ENCODE results near the gene DOC2B.

Gene DOC2B

DNA sequence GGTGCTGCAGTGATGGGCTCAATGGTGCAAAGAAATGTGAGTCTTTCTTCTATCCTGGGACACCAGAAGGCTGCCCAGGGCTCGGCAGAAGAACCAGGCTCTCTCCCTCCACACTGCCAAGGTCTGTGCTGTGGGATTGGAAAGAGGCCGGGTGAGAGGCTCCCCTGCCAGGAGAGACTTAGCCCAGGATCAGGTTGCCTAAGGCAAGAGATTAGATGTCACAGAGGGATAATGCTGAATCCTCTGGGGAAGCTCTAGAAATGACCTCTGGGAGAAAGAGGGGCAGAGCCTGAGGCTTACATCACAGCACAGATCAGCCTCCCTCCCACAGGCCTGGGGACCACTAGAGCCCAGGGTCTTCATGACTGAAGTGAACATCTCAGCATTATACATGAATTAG lies 5.7 kb upstream of the DOC2B start:
- ChIA-PET POLR2A (no interaction called here), CTCF (interaction anchor here (1.0 kb wide), 1 partner anchor 46 kb away, joined by 4 read pairs; no protein-coding TSS in a partner anchor)
- no peaks in the 10 kb centered on the region for H3K36me3 ChIP-seq (ENCODE audit: control insufficient read depth in 4 of 4, insufficient read depth in 4 of 4, low read length in 3 of 4)
- no peaks in the 10 kb centered on the region for H3K9me3 ChIP-seq (ENCODE audit: control extremely low read depth in 1 of 5, control insufficient read depth in 4 of 5, insufficient read depth in 2 of 5, low read depth in 1 of 5, low read length in 4 of 5)
- H3K4me1 ChIP-seq (ENCODE audit: control extremely low read depth in 1 of 4, control insufficient read depth in 4 of 4, insufficient read depth in 4 of 4, low read length in 3 of 4): peaks cover 0 to 22% (median 0%) of the 10 kb centered on the region in 4 experiments
- WGBS (ENCODE audit: insufficient coverage): no CpG with 5 or more reads among the region's 2 CpGs
- H3K4me3 ChIP-seq (ENCODE audit: control insufficient read depth in 1 of 7, extremely low read depth in 1 of 7, insufficient read depth in 4 of 7, low read depth in 2 of 7, low read length in 6 of 7): no peak overlapping the region
- no peak overlapping the region for H3K27ac ChIP-seq (ENCODE audit: insufficient read depth in 1 of 2, low read depth in 1 of 2, low read length in 2 of 2, poor library complexity in 1 of 2, severe bottlenecking in 2 of 2)
- no peak for DNase-seq
- H3K27me3 ChIP-seq (replicated peaks in 2 of 5; ENCODE audit: control insufficient read depth in 4 of 5, insufficient read depth in 5 of 5, low read length in 4 of 5): peaks cover 0 to 21% (median 15%) of the 10 kb centered on the region in 5 experiments

DNA sequence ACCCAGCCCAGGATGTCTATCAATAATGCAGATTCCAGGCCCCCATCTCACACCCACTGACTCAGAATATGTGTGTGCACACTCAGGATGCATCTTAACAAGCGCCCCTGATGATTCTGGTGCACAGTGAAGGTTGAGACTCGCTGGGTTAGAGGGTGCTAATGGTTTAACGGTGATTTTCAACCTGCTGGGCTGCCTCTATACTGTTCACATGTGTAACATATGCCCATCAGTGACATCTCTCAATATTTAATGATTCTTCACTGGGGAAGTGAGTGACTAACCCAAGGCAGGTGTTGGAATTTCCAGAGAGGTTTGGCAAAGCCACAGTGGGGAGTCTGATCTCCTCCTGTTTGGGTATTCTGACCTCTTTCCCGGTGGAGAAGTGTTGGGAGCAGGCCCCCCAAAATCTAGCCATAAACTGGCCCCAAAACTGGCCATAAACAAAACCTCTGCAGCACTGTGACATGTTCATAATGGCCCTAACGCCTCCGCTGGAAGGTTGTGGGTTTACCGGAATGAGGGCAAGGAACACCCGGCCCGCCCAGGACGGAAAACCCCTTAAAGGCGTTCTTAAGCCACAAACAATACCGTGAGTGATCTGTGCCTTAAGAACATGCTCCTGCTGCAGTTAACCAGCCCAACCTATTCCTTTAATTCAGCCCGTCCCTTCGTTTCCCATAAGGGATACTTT lies 4.1 kb upstream of the DOC2B start:
- H3K27ac ChIP-seq (ENCODE audit: insufficient read depth in 1 of 2, low read depth in 1 of 2, low read length in 2 of 2, poor library complexity in 1 of 2, severe bottlenecking in 2 of 2): no peak overlapping the region
- H3K27me3 ChIP-seq (replicated peaks in 2 of 5; ENCODE audit: control insufficient read depth in 4 of 5, insufficient read depth in 5 of 5, low read length in 4 of 5): peaks cover 0 to 30% (median 26%) of the 10 kb centered on the region in 5 experiments
- H3K36me3 ChIP-seq (ENCODE audit: control insufficient read depth in 4 of 4, insufficient read depth in 4 of 4, low read length in 3 of 4): no peaks in the 10 kb centered on the region
- peak in 2 of 3 donors; percentile 59 to 61 for DNase-seq
- WGBS (ENCODE audit: insufficient coverage): 45% methylated on average over 8 of the region's 14 CpGs
- H3K9me3 ChIP-seq (ENCODE audit: control extremely low read depth in 1 of 5, control insufficient read depth in 4 of 5, insufficient read depth in 2 of 5, low read depth in 1 of 5, low read length in 4 of 5): no peaks in the 10 kb centered on the region
- POLR2A ChIA-PET: no interaction called here
- H3K4me3 ChIP-seq (ENCODE audit: control insufficient read depth in 1 of 7, extremely low read depth in 1 of 7, insufficient read depth in 4 of 7, low read depth in 2 of 7, low read length in 6 of 7): no peak overlapping the region
- CTCF ChIA-PET: interaction anchor here (1.0 kb wide), 1 partner anchor 122 kb away, joined by 3 read pairs; no protein-coding TSS in a partner anchor
- H3K4me1 ChIP-seq (ENCODE audit: control extremely low read depth in 1 of 4, control insufficient read depth in 4 of 4, insufficient read depth in 4 of 4, low read length in 3 of 4): peaks cover 0 to 32% (median 5%) of the 10 kb centered on the region in 4 experiments

DNA sequence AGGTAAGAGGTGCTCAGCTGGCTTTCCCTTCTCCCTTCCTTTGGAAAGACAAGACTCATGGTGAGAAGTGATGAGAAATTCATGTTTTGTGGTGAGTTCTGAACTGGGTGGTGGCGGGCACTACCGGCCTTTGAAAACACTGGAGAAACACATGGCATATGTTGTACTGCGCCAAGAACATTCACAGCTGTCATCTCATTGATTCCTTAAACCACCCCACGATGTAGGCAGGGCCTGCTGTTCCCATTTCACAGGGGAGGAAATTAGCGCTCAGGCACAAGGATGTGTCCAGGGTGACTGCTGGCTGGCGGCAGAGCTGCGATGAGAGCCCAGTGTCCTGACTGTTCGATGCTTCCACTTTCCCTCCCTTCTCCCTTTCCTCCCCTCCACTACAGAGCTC lies 1.6 kb upstream of the DOC2B start:
- H3K36me3 ChIP-seq (ENCODE audit: control insufficient read depth in 4 of 4, insufficient read depth in 4 of 4, low read length in 3 of 4): no peaks in the 10 kb centered on the region
- peaks cover 0 to 41% (median 9%) of the 10 kb centered on the region in 4 experiments for H3K4me1 ChIP-seq (ENCODE audit: control extremely low read depth in 1 of 4, control insufficient read depth in 4 of 4, insufficient read depth in 4 of 4, low read length in 3 of 4)
- H3K4me3 ChIP-seq (ENCODE audit: control insufficient read depth in 1 of 7, extremely low read depth in 1 of 7, insufficient read depth in 4 of 7, low read depth in 2 of 7, low read length in 6 of 7): no peak overlapping the region
- ChIA-PET POLR2A (no interaction called here), CTCF (interaction anchor here (0.7 to 2.1 kb wide), 5 partner anchors 9 to 126 kb away, joined by 3 to 6 read pairs (median 4); no protein-coding TSS in a partner anchor)
- H3K27me3 ChIP-seq (replicated peaks in 2 of 5; ENCODE audit: control insufficient read depth in 4 of 5, insufficient read depth in 5 of 5, low read length in 4 of 5): peaks cover 0 to 56% (median 36%) of the 10 kb centered on the region in 5 experiments
- DNase-seq: no peak
- no peak overlapping the region for H3K27ac ChIP-seq (ENCODE audit: insufficient read depth in 1 of 2, low read depth in 1 of 2, low read length in 2 of 2, poor library complexity in 1 of 2, severe bottlenecking in 2 of 2)
- 97% methylated on average over 7 of the region's 8 CpGs for WGBS (ENCODE audit: insufficient coverage)
- H3K9me3 ChIP-seq (ENCODE audit: control extremely low read depth in 1 of 5, control insufficient read depth in 4 of 5, insufficient read depth in 2 of 5, low read depth in 1 of 5, low read length in 4 of 5): no peaks in the 10 kb centered on the region

DNA sequence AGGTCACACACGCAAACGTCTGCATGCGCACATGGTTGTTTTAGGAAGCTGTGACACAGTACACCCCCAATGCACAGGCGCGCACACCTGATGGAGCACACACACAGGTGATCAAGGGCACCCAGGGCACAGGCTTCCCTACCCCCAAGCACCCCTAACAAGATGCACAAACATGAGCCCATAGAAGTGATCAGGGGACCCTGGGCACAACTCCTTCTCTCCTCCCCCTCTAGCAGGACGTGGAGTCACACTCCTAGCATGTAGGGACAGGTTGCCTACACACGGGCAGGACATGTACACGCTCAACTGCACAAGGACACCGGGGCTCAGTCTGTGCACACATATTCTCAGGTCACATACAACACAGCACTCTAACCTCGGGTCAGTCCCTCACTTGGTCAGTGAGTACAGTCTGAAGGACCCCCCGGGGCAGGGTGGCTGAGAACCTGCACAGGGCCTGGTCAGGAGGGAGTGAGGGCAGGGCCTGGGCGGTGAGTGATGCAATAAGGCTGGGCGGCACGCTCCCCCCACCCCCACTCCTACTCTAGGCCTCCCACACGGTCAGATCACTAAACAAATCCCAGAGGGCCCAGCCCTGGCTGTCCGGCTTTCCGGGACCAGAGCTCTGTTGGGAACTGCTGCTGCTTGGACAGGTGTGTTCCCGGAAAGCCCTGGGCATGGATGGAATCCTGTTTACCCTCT lies 751 bp upstream of the DOC2B start:
- peaks cover 0 to 41% (median 9%) of the 10 kb centered on the region in 4 experiments for H3K4me1 ChIP-seq (ENCODE audit: control extremely low read depth in 1 of 4, control insufficient read depth in 4 of 4, insufficient read depth in 4 of 4, low read length in 3 of 4)
- H3K9me3 ChIP-seq (ENCODE audit: control extremely low read depth in 1 of 5, control insufficient read depth in 4 of 5, insufficient read depth in 2 of 5, low read depth in 1 of 5, low read length in 4 of 5): no peaks in the 10 kb centered on the region
- H3K4me3 ChIP-seq (ENCODE audit: control insufficient read depth in 1 of 7, extremely low read depth in 1 of 7, insufficient read depth in 4 of 7, low read depth in 2 of 7, low read length in 6 of 7): peak overlapping the region in 4 of 7 experiments; percentile 34 to 65 (median 56)
- ChIA-PET POLR2A (no interaction called here), CTCF (interaction anchor here (0.7 to 2.1 kb wide), 3 partner anchors 9 to 127 kb away, joined by 3 to 4 read pairs (median 4); no protein-coding TSS in a partner anchor)
- peaks cover 0 to 64% (median 34%) of the 10 kb centered on the region in 5 experiments for H3K27me3 ChIP-seq (replicated peaks in 2 of 5; ENCODE audit: control insufficient read depth in 4 of 5, insufficient read depth in 5 of 5, low read length in 4 of 5)
- DNase-seq: no peak
- 82% methylated on average over 10 of the region's 18 CpGs for WGBS (ENCODE audit: insufficient coverage)
- H3K27ac ChIP-seq (ENCODE audit: insufficient read depth in 1 of 2, low read depth in 1 of 2, low read length in 2 of 2, poor library complexity in 1 of 2, severe bottlenecking in 2 of 2): no peak overlapping the region
- no peaks in the 10 kb centered on the region for H3K36me3 ChIP-seq (ENCODE audit: control insufficient read depth in 4 of 4, insufficient read depth in 4 of 4, low read length in 3 of 4)

DNA sequence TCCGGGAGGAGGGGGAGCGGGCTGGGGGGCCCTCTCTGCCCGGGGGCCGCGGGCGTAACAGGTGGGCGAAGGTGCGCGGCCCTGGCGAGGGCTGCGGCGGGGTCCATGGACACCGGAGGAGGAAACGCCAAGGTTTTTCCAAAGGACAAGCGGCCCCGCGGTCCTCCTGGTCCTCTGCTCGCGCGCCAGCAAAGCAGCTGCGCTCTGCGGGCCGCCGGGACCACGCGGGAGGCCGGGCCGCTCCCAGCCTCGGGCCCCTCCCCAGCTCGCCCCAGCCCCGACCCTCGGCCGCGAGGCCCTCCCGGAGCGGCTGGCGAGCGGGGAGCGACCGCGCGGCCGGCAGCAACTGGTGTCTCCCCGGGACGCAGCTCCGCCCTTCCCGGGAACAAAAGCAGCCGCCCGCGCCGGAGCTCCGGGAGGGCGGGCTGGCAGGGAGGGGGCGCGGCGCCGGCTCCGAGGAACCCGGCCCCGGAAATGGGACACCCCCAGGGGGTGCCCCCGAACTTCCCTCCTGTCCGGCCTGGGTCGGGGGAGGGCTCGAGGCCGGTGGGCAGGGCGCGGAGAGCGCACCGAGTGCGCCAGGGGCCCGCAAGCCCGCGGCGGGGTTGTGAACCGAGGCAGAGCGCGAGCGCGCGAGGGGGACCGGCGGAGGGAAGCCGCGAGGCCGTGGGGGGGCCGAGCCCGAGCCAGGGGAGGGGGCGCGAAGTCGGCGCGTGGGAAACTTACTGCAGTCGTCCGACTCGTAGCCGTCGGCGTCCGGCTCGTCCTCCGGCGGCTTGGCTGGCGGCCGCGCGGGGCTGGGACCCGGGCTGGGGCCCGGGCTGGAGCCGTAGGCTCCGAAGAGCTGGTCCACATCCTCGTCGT lies 837 bp downstream of the DOC2B start:
- DNase-seq: peak in 1 of 3 donors; percentile 34
- WGBS (ENCODE audit: insufficient coverage): 2% methylated on average over 51 of the region's 112 CpGs
- Histone ChIP-seq H3K9me3 (ENCODE audit: control extremely low read depth in 1 of 5, control insufficient read depth in 4 of 5, insufficient read depth in 2 of 5, low read depth in 1 of 5, low read length in 4 of 5) (no peaks in the 10 kb centered on the region), H3K27ac (ENCODE audit: insufficient read depth in 1 of 2, low read depth in 1 of 2, low read length in 2 of 2, poor library complexity in 1 of 2, severe bottlenecking in 2 of 2) (no peak overlapping the region), H3K4me1 (ENCODE audit: control extremely low read depth in 1 of 4, control insufficient read depth in 4 of 4, insufficient read depth in 4 of 4, low read length in 3 of 4) (peaks cover 0 to 34% (median 9%) of the 10 kb centered on the region in 4 experiments), H3K27me3 (replicated peaks in 2 of 5; ENCODE audit: control insufficient read depth in 4 of 5, insufficient read depth in 5 of 5, low read length in 4 of 5) (peaks cover 0 to 64% (median 31%) of the 10 kb centered on the region in 5 experiments), H3K4me3 (ENCODE audit: control insufficient read depth in 1 of 7, extremely low read depth in 1 of 7, insufficient read depth in 4 of 7, low read depth in 2 of 7, low read length in 6 of 7) (peak overlapping the region in 3 of 7 experiments; percentile 46 to 57 (median 46)), H3K36me3 (ENCODE audit: control insufficient read depth in 4 of 4, insufficient read depth in 4 of 4, low read length in 3 of 4) (no peaks in the 10 kb centered on the region)
- ChIA-PET POLR2A (no interaction called here), CTCF (interaction anchor here (1.1 to 2.0 kb wide), 3 partner anchors 15 to 520 kb away, joined by 3 to 6 read pairs (median 4); no protein-coding TSS in a partner anchor)

DNA sequence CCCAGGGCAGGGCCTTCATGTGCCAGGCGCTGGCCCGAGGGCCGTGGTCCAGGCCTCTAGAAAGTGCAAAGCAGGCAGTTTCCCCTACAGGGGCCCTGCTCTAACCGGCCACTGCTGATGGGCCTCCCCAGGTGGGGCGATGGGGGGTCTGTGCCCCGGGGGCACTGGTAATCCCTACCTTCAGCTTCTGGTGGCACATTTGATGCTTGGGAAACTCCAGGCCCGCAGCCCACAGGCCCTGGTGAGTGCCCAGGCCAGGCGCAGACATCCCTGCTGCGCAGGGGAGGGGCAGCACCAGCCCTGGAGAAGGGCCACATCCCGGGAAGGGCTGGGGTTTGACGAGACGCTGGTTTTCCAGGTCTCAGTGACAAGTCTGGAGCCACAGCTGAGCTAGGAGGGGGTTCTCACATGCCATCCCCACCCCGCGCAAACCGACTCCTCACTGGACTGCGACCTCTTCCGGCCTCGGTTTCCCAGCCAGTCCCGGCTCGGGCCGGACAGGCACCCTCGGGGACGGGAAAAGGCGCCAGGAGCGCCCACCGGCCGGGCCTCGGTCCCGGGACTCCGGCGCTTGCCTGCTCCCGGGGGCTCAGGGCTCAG lies 1.6 kb downstream of the DOC2B start:
- WGBS (ENCODE audit: insufficient coverage): 26% methylated on average over 28 of the region's 32 CpGs
- POLR2A ChIA-PET: no interaction called here
- no peaks in the 10 kb centered on the region for H3K36me3 ChIP-seq (ENCODE audit: control insufficient read depth in 4 of 4, insufficient read depth in 4 of 4, low read length in 3 of 4)
- CTCF ChIA-PET: interaction anchor here (1.1 to 2.0 kb wide), 3 partner anchors 15 to 520 kb away, joined by 3 to 6 read pairs (median 4); no protein-coding TSS in a partner anchor
- no peaks in the 10 kb centered on the region for H3K9me3 ChIP-seq (ENCODE audit: control extremely low read depth in 1 of 5, control insufficient read depth in 4 of 5, insufficient read depth in 2 of 5, low read depth in 1 of 5, low read length in 4 of 5)
- H3K4me3 ChIP-seq (ENCODE audit: control insufficient read depth in 1 of 7, extremely low read depth in 1 of 7, insufficient read depth in 4 of 7, low read depth in 2 of 7, low read length in 6 of 7): no peak overlapping the region
- peaks cover 0 to 31% (median 9%) of the 10 kb centered on the region in 4 experiments for H3K4me1 ChIP-seq (ENCODE audit: control extremely low read depth in 1 of 4, control insufficient read depth in 4 of 4, insufficient read depth in 4 of 4, low read length in 3 of 4)
- H3K27me3 ChIP-seq (replicated peaks in 2 of 5; ENCODE audit: control insufficient read depth in 4 of 5, insufficient read depth in 5 of 5, low read length in 4 of 5): peaks cover 0 to 64% (median 29%) of the 10 kb centered on the region in 5 experiments
- DNase-seq: no peak
- no peak overlapping the region for H3K27ac ChIP-seq (ENCODE audit: insufficient read depth in 1 of 2, low read depth in 1 of 2, low read length in 2 of 2, poor library complexity in 1 of 2, severe bottlenecking in 2 of 2)
